ENCODE data around the gene NLRP3. TPM values are rescaled to one million over a fixed set of nuclear protein-coding genes. Genes with fewer than 3 reads are reported as not detected.
"Not testable (repeated sequence)": the region's sequence is repeated elsewhere in the genome, so short reads cannot be mapped to it uniquely, and the experiment has no call there.

Gene NLRP3
- total RNA-seq, 1 experiment from 2014 or later, result 10.3 TPM

GRCh38 chr1:247468481-247469140 lies 52.6 kb downstream of the NLRP3 start:
- DNase-seq (ENCODE audit: low read depth), result no peak

DNA sequence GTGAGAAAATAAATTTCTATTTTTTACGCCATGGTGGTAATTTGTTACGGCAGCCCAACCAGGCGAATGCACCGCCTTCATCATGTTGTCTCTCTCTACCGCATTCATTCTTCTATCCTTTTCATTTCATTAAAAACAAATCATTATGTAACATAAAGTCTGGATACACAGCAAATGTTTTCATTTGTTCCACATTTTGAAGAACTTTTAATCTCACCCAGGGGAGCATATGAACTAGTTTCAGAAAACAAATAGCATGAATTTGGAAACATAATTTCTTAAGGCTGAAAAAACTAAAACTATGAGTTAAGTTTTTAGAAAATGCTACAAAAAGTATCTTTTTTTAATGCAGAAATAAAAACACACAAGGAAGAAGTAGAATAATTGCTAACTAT lies 53.2 kb downstream of the NLRP3 start:
- no peak for DNase-seq (ENCODE audit: low read depth)

- not testable (repeated sequence) for DNase-seq (ENCODE audit: low read depth)
Measured at GRCh38 chr1:247470942-247471429, 55.0 kb downstream of the NLRP3 start.

DNA sequence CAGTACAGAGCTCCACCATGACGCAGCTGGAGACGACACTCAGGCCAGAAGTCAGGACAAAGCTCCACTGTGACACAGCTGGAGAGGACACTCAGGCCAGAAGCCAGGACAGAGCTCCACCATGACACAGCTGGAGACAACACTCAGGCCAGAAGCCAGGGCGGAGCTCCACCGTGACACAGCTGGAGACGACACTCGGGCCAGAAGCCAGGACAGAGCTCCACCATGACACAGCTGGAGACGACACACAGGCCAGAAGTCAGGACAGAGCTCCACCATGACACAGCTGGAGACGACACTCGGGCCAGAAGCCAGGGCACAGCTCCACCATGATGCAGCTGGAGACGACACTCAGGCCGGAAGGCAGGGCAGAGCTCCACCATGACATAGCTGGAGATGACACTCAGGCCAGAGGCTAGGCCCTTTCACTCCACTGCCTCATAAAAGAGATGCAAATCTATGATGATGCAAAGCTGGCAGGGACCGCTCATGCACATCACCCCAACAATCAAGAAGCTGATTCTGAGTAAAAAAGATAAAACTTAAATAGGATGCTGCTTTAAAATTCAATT lies 55.6 kb downstream of the NLRP3 start:
- no peak for DNase-seq (ENCODE audit: low read depth)

DNA sequence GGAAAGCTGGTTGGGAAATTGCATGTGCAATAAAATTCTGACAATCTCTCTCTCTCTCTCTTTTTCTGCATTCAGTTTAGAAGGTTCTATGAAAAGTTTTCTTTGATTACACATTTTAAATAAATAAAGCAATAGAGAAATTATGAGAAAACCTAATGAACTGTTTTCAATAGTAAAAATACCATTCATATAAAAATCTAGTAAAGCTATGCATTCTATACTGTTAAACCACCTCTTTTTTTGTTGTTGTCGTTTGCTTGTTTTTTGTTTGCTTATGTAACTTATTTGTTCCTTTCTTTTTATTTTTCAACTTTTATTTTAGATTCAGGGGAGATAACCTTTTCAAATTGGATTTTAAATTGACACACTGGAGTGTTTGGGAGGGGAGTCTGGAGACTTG lies 56.1 kb downstream of the NLRP3 start:
- no peak for DNase-seq (ENCODE audit: low read depth)

DNA sequence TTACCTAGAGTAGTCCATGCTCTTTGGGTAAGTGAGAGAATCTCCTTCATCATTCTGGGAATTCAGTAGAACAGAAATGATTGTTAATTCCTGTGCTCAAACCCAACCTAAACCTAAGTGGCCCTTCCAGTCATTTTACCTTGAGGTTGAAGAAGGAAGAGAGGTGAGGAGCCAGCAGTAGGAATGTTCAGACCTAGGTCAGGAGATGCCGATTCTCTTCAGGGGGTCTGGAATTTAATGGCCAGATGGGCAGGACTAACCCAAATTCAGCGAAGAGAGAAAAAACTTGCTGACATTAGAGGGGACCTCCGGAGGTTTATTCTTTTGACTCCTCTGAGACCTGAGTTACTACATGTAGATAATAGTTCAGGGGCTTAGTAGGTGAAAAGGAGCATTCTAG lies 58.4 kb downstream of the NLRP3 start:
- DNase-seq (ENCODE audit: low read depth), result no peak

DNA sequence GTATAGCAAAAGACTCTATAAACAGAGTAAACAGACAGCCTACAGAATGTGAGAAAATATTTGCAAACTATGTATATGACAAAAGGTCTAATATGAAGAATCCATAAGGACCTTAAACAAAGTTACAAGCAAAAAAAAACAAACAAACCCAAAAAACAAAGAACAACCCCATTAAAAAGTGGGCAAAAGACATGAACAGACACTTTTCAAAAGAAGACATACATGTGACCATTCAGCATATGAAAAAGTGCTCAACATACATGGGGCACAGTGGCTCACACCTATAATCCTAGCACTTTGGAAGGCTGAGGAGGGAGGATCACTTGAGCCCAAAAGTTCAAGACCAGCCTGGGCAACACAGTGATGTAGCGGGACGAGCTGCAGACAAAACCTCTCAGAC lies 59.8 kb downstream of the NLRP3 start:
- DNase-seq (ENCODE audit: low read depth), result no peak

DNA sequence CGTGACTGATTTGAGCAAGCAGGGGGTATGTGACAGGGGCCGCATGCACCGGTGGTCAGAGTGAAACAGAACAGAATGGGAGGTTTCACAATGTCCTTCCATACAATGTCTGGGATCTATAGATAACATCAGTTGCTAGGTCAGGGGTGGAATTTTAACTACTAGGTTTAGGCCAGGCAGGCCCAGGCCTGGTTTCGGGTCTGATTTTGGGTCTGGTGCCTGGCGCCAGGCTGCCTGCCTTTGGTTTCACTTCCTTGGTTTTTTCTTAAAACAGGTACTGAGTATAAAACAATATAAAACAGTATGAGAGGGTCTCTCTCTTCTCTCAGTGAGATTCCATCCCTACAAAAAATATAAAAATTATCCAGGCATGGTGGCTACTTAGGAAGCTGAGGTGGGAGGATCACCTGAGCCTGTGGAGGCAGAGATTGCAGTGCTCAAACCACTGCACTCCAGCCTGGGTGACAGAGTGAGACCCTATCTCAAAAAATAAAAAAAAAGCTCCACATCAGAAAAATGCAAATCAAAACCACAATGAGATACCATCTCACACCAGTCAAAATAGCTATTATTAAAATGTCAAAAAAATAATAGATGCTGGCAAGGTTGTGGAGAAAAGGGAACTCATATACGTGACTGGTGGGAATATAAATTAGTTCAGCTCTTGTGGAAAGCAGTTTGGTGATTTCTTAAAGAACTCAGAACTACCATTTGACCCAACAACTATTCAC lies 60.5 kb downstream of the NLRP3 start:
- not testable (repeated sequence) for DNase-seq (ENCODE audit: low read depth)

DNA sequence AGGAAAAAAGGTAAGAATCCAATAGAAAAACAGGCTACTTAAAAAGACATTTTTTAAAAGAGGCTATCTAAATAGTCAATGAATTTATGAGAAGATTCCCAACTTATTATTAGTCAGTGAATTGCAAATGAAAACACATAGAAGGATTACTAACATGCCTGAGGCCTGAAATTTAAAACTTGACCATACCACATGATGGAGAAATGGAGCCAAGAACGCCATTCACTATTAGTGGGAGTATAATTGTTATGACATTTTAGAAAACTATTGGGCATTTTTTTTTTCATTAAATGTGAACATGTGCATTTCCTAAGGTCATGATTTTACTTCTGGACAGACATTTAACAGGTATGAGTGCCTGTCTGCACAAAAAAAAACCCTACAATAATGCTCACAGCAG lies 66.8 kb downstream of the NLRP3 start:
- DNase-seq (ENCODE audit: low read depth), result no peak

DNA sequence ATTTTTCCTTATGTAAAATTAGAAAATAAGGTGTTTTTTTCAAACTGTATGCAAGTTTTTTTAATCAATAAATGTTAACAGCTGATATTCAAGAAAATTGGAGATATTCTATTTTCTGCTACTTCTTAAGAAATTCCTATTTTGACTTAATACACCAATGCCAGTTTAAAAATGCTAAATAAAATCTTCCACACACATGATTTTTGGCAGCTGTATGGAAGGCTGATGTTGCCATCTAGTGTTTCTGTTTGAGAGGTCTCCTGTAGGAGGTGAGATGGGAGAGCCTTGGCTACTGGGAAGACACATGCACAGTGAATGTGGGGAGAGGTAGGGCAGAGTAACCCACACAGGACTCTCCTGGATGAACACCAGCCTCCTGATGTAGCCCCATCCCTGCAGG lies 71.1 kb downstream of the NLRP3 start:
- peak; percentile 50 for DNase-seq (ENCODE audit: low read depth)

DNA sequence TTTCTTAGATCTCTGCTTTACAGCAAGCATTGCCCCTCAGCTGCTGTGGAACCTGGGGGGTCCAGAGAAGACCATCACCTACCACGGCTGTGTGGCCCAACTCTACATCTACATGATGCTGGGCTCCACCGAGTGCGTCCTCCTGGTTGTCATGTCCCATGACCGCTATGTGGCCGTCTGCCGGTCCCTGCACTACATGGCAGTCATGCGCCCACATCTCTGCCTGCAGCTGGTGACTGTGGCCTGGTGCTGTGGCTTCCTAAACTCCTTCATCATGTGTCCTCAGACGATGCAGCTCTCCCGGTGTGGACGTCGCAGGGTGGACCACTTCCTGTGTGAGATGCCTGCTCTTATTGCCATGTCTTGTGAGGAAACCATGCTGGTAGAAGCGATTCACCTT lies 75.4 kb downstream of the NLRP3 start:
- no peak for DNase-seq (ENCODE audit: low read depth)

DNA sequence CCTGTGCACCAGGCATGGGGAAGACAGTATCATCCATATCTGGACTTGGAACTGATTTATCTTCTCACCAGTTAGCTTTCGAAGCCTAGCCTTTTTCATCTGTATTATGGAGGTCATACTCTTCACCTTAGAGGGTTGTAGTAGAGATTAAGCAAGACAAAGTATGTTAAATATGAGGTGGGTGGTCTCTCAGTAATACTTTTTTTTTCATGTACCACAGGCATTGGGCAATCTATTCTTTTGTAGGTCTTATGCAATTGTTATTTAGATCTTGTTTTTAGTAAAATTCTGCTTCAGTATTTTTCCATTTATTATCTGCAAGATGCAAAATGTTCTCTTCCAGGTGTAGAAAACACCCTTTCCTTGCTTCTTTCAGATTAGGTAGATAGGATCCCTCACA lies 77.1 kb downstream of the NLRP3 start:
- DNase-seq (ENCODE audit: low read depth), result no peak

DNA sequence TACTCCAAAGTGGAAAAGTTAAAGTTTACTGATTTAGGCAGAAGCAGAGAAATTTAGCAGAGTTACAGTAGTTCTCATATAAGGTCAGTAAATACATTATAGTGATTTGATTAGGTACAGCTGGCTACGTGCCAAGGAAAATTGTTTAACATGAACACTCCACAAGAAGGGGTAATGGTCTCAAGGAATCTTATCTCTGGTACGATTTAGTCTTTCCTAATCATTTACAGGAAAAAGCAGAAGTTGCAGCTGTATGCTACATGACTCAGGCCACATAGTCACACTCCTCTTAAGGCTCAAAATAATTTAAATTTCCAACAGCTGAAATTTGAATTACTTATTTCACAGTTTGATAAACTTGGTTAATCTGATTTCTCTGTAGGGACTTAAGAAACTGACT lies 78.8 kb downstream of the NLRP3 start:
- no peak for DNase-seq (ENCODE audit: low read depth)

DNA sequence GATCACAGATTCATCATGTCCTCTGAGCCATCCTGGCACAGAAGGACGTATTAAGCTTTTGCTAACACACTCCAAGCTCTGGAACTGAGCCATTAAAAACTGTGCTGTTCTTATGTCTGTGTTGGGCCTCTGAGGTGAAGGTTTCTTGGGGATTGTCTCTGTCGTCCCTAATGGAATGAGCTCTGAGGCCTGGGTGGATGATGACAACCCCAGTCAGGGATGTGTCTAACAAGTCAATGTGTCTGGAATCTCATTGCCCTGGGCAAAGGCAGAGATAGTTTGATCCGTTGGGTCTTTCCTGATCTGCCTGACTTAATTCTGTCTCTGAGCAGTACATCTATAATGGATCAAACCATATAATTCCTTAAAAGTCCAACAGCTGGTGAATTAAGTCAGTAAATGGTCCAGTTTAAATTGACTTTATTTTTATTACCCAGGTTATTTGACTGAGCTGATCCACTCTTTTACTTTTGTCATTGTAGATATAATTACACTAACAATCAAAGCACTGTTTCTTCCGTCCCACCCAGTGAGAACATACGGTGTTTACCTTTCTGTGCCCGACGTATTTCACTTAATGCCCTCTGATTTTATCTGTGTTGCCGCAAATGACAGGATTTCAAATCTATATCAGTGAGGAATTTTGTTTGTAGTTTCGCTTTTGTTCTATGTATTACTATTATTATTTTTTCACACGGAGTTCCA lies 80.8 kb downstream of the NLRP3 start:
- no peak for DNase-seq (ENCODE audit: low read depth)

Other genes starting within 250 kb of the NLRP3 start
- gene ZNF124, start 244.2 kb upstream of the NLRP3 start, total RNA-seq (2014; rRNA removed; shearing (Covaris generic)), result 19.6 and 23.6 TPM in 2 replicates
- not detected in 2 replicates for gene VN1R5, start 160.1 kb upstream of the NLRP3 start, total RNA-seq (2014; rRNA removed; shearing (Covaris generic))
- gene ZNF496, start 84.3 kb upstream of the NLRP3 start, total RNA-seq (2014; rRNA removed; shearing (Covaris generic)), result 43.8 and 45.4 TPM in 2 replicates
- gene OR2B11, start 41.9 kb downstream of the NLRP3 start, total RNA-seq (2014; rRNA removed; shearing (Covaris generic)), result not detected in 2 replicates
- not detected in 2 replicates for gene OR2C3, start 120.3 kb downstream of the NLRP3 start, total RNA-seq (2014; rRNA removed; shearing (Covaris generic))
- not detected in 2 replicates for gene GCSAML, start 133.0 kb downstream of the NLRP3 start, total RNA-seq (2014; rRNA removed; shearing (Covaris generic))
- not detected in 2 replicates for gene OR2G2, start 172.2 kb downstream of the NLRP3 start, total RNA-seq (2014; rRNA removed; shearing (Covaris generic))
- gene OR2G3, start 189.4 kb downstream of the NLRP3 start, total RNA-seq (2014; rRNA removed; shearing (Covaris generic)), result not detected in 2 replicates

Measured in HT1080 (cell line).